A549 (cell line): Measurements from ENCODE around the gene GIN1. TPM values are rescaled to one million over a fixed set of nuclear protein-coding genes. Genes with fewer than 3 reads are reported as not detected.

ENCODE experiments used
- ATAC-seq, 2 experiments: fragments of 200-7000 bp in 1 of 2; fragments of >200 bp in 1 of 2; cut with Nextera tagmentation in 1 of 2; cut with Tn5 transposase in 1 of 2; 3 replicates each; pipeline versions ENCODE4 v1.8.0 to v1.9.1; 2018 to 2020; ENCODE audit warnings: mild to moderate bottlenecking in 1 of 2, moderate library complexity in 1 of 2
- CTCF ChIA-PET: fragments of 300-600 bp; sonication (Branson Sonifier 250); formaldehyde crosslinking; extraction: SDS; loops from one replicate; lab custom pipeline; 2021; ENCODE audit warnings: antibody characterized with exemption, inconsistent platforms; lab: Yijun Ruan, JAX
- POLR2A ChIA-PET: fragments of 350-600 bp; formaldehyde crosslinking; extraction: SDS; loops from one replicate; lab custom pipeline; 2021; ENCODE audit warnings: antibody characterized with exemption, inconsistent platforms; lab: Yijun Ruan, JAX
- DNase-seq, 2 experiments: peaks; one replicate each; pipeline versions ENCODE4 v3.0.0 to v3.0.0-alpha.2; 2011 to 2016; ENCODE audit warnings: low read depth in 1 of 2, low spot score in 1 of 2
- FAIRE-seq: peaks from 2 replicates; lab custom pipeline; 2011; peaks lifted over from hg19 to GRCh38; lab: Jason Lieb, UNC
- H3K27ac ChIP-seq, 2 experiments: fragments of >200 bp; sonication (Bioruptor Twin); formaldehyde crosslinking; 3 replicates each; pipeline ENCODE4 v1.5.1; 2016 to 2017
- H3K4me1 ChIP-seq: fragments of >200 bp; sonication (Bioruptor Twin); formaldehyde crosslinking; 3 replicates; pipeline ENCODE4 v1.6.1; 2016
- H3K4me2 ChIP-seq: fragments of >200 bp; sonication (Bioruptor Twin); formaldehyde crosslinking; 3 replicates; pipeline ENCODE4 v1.6.1; 2016
- H3K4me3 ChIP-seq: fragments of >200 bp; sonication (Bioruptor Twin); formaldehyde crosslinking; 3 replicates; pipeline ENCODE4 v1.5.1; 2016
- H3K9me3 ChIP-seq: fragments of >200 bp; sonication (Bioruptor Twin); formaldehyde crosslinking; 3 replicates; pipeline ENCODE4 v1.6.1; 2016
- BHLHE40 ChIP-seq: IDR thresholded peaks from 2 replicates; pipeline ENCODE4 v1.6.1; 2012; ENCODE audit warnings: low read depth, low read length, inconsistent platforms
- CBX2 ChIP-seq: fragments of 200-600 bp; sonication (generic); IDR thresholded peaks from 2 replicates; pipeline ENCODE4 v1.6.1; 2016; ENCODE audit warnings: low read depth, mild to moderate bottlenecking, borderline replicate concordance
- CBX8 ChIP-seq: fragments of 200-600 bp; sonication (generic); IDR thresholded peaks from 2 replicates; pipeline ENCODE4 v1.6.1; 2016
- CHD2 ChIP-seq: fragments of 150-350 bp; IDR thresholded peaks from 2 replicates; pipeline ENCODE4 v1.6.1; 2014; ENCODE audit warnings: low read length; ENCODE audit not compliant: partially characterized antibody
- CTCF ChIP-seq: fragments of >200 bp; sonication (Bioruptor Twin); formaldehyde crosslinking; IDR thresholded peaks from 3 replicates; pipeline ENCODE4 v1.5.1; 2016
- FOSL2 ChIP-seq, 2 experiments: fragments of 450-650 bp in 1 of 2; fragments of >200 bp in 1 of 2; sonication (Bioruptor Twin) in 1 of 2; formaldehyde crosslinking; IDR thresholded peaks; 2 replicates each; pipeline versions ENCODE4 v1.5.0 to v1.6.1; 2016 to 2020; ENCODE audit warnings: mild to moderate bottlenecking in 1 of 2, moderate library complexity in 1 of 2
- FOXS1 ChIP-seq: fragments of 250-450 bp; sonication (Bioruptor Pico); IDR thresholded peaks from 2 replicates; pipeline ENCODE4 v1.5.0; 2020; ENCODE audit warnings: mild to moderate bottlenecking, moderate library complexity
- HOXB13 ChIP-seq: fragments of 250-450 bp; sonication (Bioruptor Pico); IDR thresholded peaks from 2 replicates; pipeline ENCODE4 v1.5.0; 2020; ENCODE audit warnings: low read depth, mild to moderate bottlenecking, moderate library complexity
- JUNB ChIP-seq: fragments of >200 bp; sonication (Bioruptor Twin); formaldehyde crosslinking; IDR thresholded peaks from 2 replicates; pipeline ENCODE4 v1.6.1; 2016
- KDM5A ChIP-seq: fragments of 200-600 bp; sonication (generic); IDR thresholded peaks from 2 replicates; pipeline ENCODE4 v1.6.1; 2016; ENCODE audit warnings: antibody characterized with exemption, mild to moderate bottlenecking
- NR3C1 ChIP-seq: fragments of >200 bp; sonication (Bioruptor Twin); formaldehyde crosslinking; IDR thresholded peaks from 3 replicates; pipeline ENCODE4 v1.6.1; 2017
- PBX3 ChIP-seq: IDR thresholded peaks from 2 replicates; pipeline ENCODE4 v1.6.1; 2012
- POLR2AphosphoS2 ChIP-seq: conservative IDR thresholded peaks from 2 replicates; pipeline ENCODE4 v1.6.1; 2012; ENCODE audit warnings: low read length, improper control_type of control experiment, inconsistent platforms
- RAD21 ChIP-seq, 2 experiments: fragments of >200 bp in 1 of 2; sonication (Bioruptor Twin) in 1 of 2; formaldehyde crosslinking in 1 of 2; IDR thresholded peaks in 1 of 2; conservative IDR thresholded peaks in 1 of 2; 2 replicates in 1 of 2; 3 replicates in 1 of 2; pipeline ENCODE4 v1.6.1; 2012 to 2018; ENCODE audit warnings: inconsistent platforms in 1 of 2
- SMC3 ChIP-seq: fragments of >200 bp; sonication (Bioruptor Twin); formaldehyde crosslinking; IDR thresholded peaks from 3 replicates; pipeline ENCODE4 v1.6.1; 2018; ENCODE audit warnings: inconsistent platforms
- SREBF2 ChIP-seq: fragments of 450-650 bp; IDR thresholded peaks from 2 replicates; pipeline ENCODE4 v1.6.1; 2014; ENCODE audit warnings: mild to moderate bottlenecking, moderate library complexity
- TP53 ChIP-seq: fragments of 250-450 bp; sonication (Bioruptor Pico); IDR thresholded peaks from 2 replicates; pipeline ENCODE4 v1.5.0; 2021; ENCODE audit warnings: mild to moderate bottlenecking, moderate library complexity
- USF2 ChIP-seq: fragments of 450-650 bp; IDR thresholded peaks from 2 replicates; pipeline ENCODE4 v1.6.1; 2014; ENCODE audit warnings: antibody characterized with exemption
- ZFP36 ChIP-seq: fragments of 450-650 bp; IDR thresholded peaks from 2 replicates; pipeline ENCODE4 v1.6.1; 2014; ENCODE audit warnings: borderline replicate concordance; ENCODE audit not compliant: partially characterized antibody
- ZNF302 ChIP-seq: fragments of 250-450 bp; sonication (Bioruptor Pico); IDR thresholded peaks from 2 replicates; pipeline ENCODE4 v1.9.0; 2021; ENCODE audit warnings: inconsistent platforms, mild to moderate bottlenecking, moderate library complexity
- ZSCAN20 ChIP-seq: fragments of 250-450 bp; sonication (Bioruptor Pico); IDR thresholded peaks from 2 replicates; pipeline ENCODE4 v1.8.0; 2022; ENCODE audit warnings: mild to moderate bottlenecking, moderate library complexity
- WGBS: methylation state at CpG from one replicate; pipeline ENCODE4 v1.1.6; 2017; ENCODE audit errors: missing lambda C conversion rate; 5-methylcytosine and 5-hydroxymethylcytosine counted together
- polyA plus RNA-seq, 4 experiments: library from polyadenylated mRNA; depleted of rRNA in 3 of 4; stranded (reverse); fragments of >200 nt; fragmentation: RNase III in 1 of 4; extraction: RNeasy Plus Mini Kit Qiagen cat#74134 plus additional on column Dnase treatment in 1 of 4; gene quantifications; 2 replicates in 3 of 4; 3 replicates in 1 of 4; pipeline ENCODE4 v1.2.3, GENCODE V29; 2011 to 2017

The GIN1 gene
- polyA plus RNA-seq, 2 of the 4 experiments (the other 2 are of a cell fraction): 7.9 to 13.5 TPM

GRCh38 chr5:103041071-103041676 is 78.8 kb downstream of the GIN1 start:
- ATAC-seq (peak; percentile 59 to 70; a peak in 4 of 6 replicates), FAIRE-seq (no peak), DNase-seq (peak; percentile 5 to 58)
- ChIA-PET CTCF (interaction anchor here (0.7 to 1.5 kb wide), 5 partner anchors 13 to 457 kb away, joined by 3 to 6 read pairs (median 4); no protein-coding TSS in a partner anchor), POLR2A (no interaction called here)
- no peaks in the 10 kb centered on the region for H3K9me3 ChIP-seq
- 24% methylated on average over 4 of the region's 4 CpGs for WGBS
- H3K4me2 ChIP-seq: no peak overlapping the region
- no peak overlapping the region for H3K27ac ChIP-seq
- no peak overlapping the region for H3K4me3 ChIP-seq
- TF ChIP-seq SMC3 (peak; percentile 76), JUNB (no peak), RAD21 (conservative IDR thresholded peaks at IDR 0.05 in 1 of 2, IDR thresholded peaks at IDR 0.05 in 1 of 2) (peak; percentile 73 to 79), CTCF (peak; percentile 66), NR3C1 (no peak)
- no peaks in the 10 kb centered on the region for H3K4me1 ChIP-seq

- ChIA-PET POLR2A (no interaction called here), CTCF (interaction anchor here (0.8 kb wide), 1 partner anchor 356 kb away, joined by 3 read pairs; no protein-coding TSS in a partner anchor)
- Histone ChIP-seq H3K4me2 (no peak overlapping the region), H3K27ac (no peak overlapping the region), H3K9me3 (no peaks in the 10 kb centered on the region), H3K4me3 (no peak overlapping the region), H3K4me1 (no peaks in the 10 kb centered on the region)
- no peak for DNase-seq
- no peak for TF ChIP-seq ZNF302 (CRISPR knock-in tag)
- no peak for TF ChIP-seq PBX3
- no peak for TF ChIP-seq ZSCAN20
- TF ChIP-seq FOSL2 (IDR thresholded peaks at IDR 0.05): no peak
- TF ChIP-seq FOSL2 (CRISPR knock-in tag; IDR thresholded peaks at IDR 0.05): no peak
- TF ChIP-seq BHLHE40: no peak
- no peak for TF ChIP-seq ZFP36
- no peak for TF ChIP-seq SREBF2
- TF ChIP-seq USF2: no peak
- FAIRE-seq: no peak
- 37% methylated on average over 4 of the region's 4 CpGs for WGBS
- ATAC-seq: no peak; a peak in 1 of 6 replicates
These were observed 82.1 kb downstream of the GIN1 start for GRCh38 chr5:103037673-103038455.

- Histone ChIP-seq H3K4me1 (no peaks in the 10 kb centered on the region), H3K4me2 (no peak overlapping the region), H3K4me3 (no peak overlapping the region), H3K9me3 (no peaks in the 10 kb centered on the region), H3K27ac (no peak overlapping the region)
- DNase-seq (no peak), ATAC-seq (no peak), FAIRE-seq (peak; percentile 23)
- CTCF ChIA-PET: interaction anchor here (0.6 to 1.1 kb wide), 3 partner anchors 102 to 492 kb away, joined by 3 read pairs; no protein-coding TSS in a partner anchor
- POLR2A ChIA-PET: no interaction called here
- TF ChIP-seq KDM5A (no peak), ZNF302 (CRISPR knock-in tag) (no peak), HOXB13 (CRISPR knock-in tag) (no peak), USF2 (no peak), SMC3 (no peak), CHD2 (no peak), CBX8 (no peak), CBX2 (no peak), FOXS1 (CRISPR knock-in tag) (no peak), TP53 (CRISPR knock-in tag) (no peak), NR3C1 (no peak), POLR2AphosphoS2 (no peak)
- WGBS: 28% methylated on average over 2 of the region's 2 CpGs
These were observed 83.3 kb downstream of the GIN1 start for GRCh38 chr5:103036601-103037000.
